ENCODE data around the gene CENPS. TPM values are rescaled to one million over a fixed set of nuclear protein-coding genes. Genes with fewer than 3 reads are reported as not detected.
A peak's percentile ranks its signal among the peaks of the same experiment; 100 is the strongest.

The CENPS gene
- 1 to 10 TPM; 3.5 to 9.7 (median 5.8) TPM for total RNA-seq
- 4.0 TPM for total RNA-seq (2013)
- 0 to 2.8 (median 0.29) reads per million in 29 experiments for total RNA-seq

- Mint-ChIP-seq H3K27ac (peak within 1 kb of the TSS; percentile 86 to 88), H3K9me3 (no peaks in the 10 kb centered on the region), H3K27me3 (no peaks in the 10 kb centered on the region), H3K4me1 (peaks cover 16 to 24% (median 23%) of the 10 kb centered on the region in 3 donors), H3K36me3 (no peaks in the 10 kb centered on the region), H3K4me3 (peak within 1 kb of the TSS; percentile 84 to 91 (median 85))
- ChIA-PET POLR2A (interaction anchor here in 1 of 2 donors (1.0 kb wide), 1 partner anchor 82 kb away, joined by 4 read pairs; no protein-coding TSS in a partner anchor), CTCF (interaction anchor here (0.6 to 3.2 kb wide), 12 partner anchors 8 to 876 kb away, joined by 3 to 25 read pairs (median 4); partner anchors contain the start of genes KIF1B (in 1 of the 2) and PEX14 (in 1 of the 2))
- Histone ChIP-seq H3K9me3 (no peaks in the 10 kb centered on the region), H3K36me3 (ENCODE audit: control insufficient read depth in 2 of 2, extremely low read depth in 1 of 2, insufficient read depth in 1 of 2, low read length in 1 of 2) (no peaks in the 10 kb centered on the region), H3K27me3 (replicated peaks in 1 of 2; ENCODE audit: control insufficient read depth in 2 of 2, extremely low read depth in 1 of 2, insufficient read depth in 2 of 2, low read length in 1 of 2) (no peaks in the 10 kb centered on the region), H3K4me3 (ENCODE audit: control insufficient read depth in 1 of 2, extremely low read depth in 1 of 2, low read length in 1 of 2) (peak within 1 kb of the TSS; percentile 74 to 89), H3K4me1 (ENCODE audit: control insufficient read depth in 1 of 2, extremely low read depth in 1 of 2, insufficient read depth in 2 of 2, low read length in 2 of 2) (peaks cover 7 to 24% of the 10 kb centered on the region in 2 experiments), H3K27ac (ENCODE audit: low read length) (peak within 1 kb of the TSS; percentile 73)
- ATAC-seq (replicated peaks in 1 of 4) (peak; percentile 86 to 88 (median 87)), DNase-seq (peak; percentile 67 to 95 (median 83))
- under 1% methylated on average over 95 of the region's 95 CpGs for WGBS (ENCODE audit: insufficient coverage)
Measured at GRCh38 chr1:10430216-10431069, at the start of gene CENPS. CENPS (plus strand) TSS chr1:10430433; CDS start chr1:10430518, 85 bp downstream.

GRCh38 chr1:10380594-10381275 is 49.5 kb upstream of the CENPS start:
- Mint-ChIP-seq H3K9me3 (no peaks in the 10 kb centered on the region), H3K4me3 (no peak overlapping the region), H3K36me3 (peaks cover 9% of the 10 kb centered on the region), H3K27ac (no peak overlapping the region), H3K4me1 (no peaks in the 10 kb centered on the region), H3K27me3 (no peaks in the 10 kb centered on the region)
- no peaks in the 10 kb centered on the region for H3K9me3 ChIP-seq
- WGBS (ENCODE audit: insufficient coverage), result 79% methylated on average over 3 of the region's 5 CpGs
- no peaks in the 10 kb centered on the region for H3K27me3 ChIP-seq (replicated peaks in 1 of 2; ENCODE audit: control insufficient read depth in 2 of 2, extremely low read depth in 1 of 2, insufficient read depth in 2 of 2, low read length in 1 of 2)
- H3K27ac ChIP-seq (ENCODE audit: low read length), result no peak overlapping the region
- no peak for ATAC-seq (replicated peaks in 1 of 4)
- H3K36me3 ChIP-seq (ENCODE audit: control insufficient read depth in 2 of 2, extremely low read depth in 1 of 2, insufficient read depth in 1 of 2, low read length in 1 of 2), result peaks cover 4 to 17% of the 10 kb centered on the region in 2 donors
- H3K4me3 ChIP-seq (ENCODE audit: control insufficient read depth in 1 of 2, extremely low read depth in 1 of 2, low read length in 1 of 2), result no peak overlapping the region
- no peaks in the 10 kb centered on the region for H3K4me1 ChIP-seq (ENCODE audit: control insufficient read depth in 1 of 2, extremely low read depth in 1 of 2, insufficient read depth in 2 of 2, low read length in 2 of 2)
- DNase-seq, result no peak
- CTCF ChIA-PET, result no interaction called here
- POLR2A ChIA-PET, result no interaction called here

GRCh38 chr1:10383630-10384029 is 46.6 kb upstream of the CENPS start:
- no peak overlapping the region for H3K4me3 Mint-ChIP-seq
- Histone ChIP-seq H3K9me3 (no peaks in the 10 kb centered on the region), H3K4me3 (ENCODE audit: control insufficient read depth in 1 of 2, extremely low read depth in 1 of 2, low read length in 1 of 2) (no peak overlapping the region), H3K27me3 (replicated peaks in 1 of 2; ENCODE audit: control insufficient read depth in 2 of 2, extremely low read depth in 1 of 2, insufficient read depth in 2 of 2, low read length in 1 of 2) (no peaks in the 10 kb centered on the region), H3K27ac (ENCODE audit: low read length) (no peak overlapping the region), H3K4me1 (ENCODE audit: control insufficient read depth in 1 of 2, extremely low read depth in 1 of 2, insufficient read depth in 2 of 2, low read length in 2 of 2) (peaks cover 2 to 3% of the 10 kb centered on the region in 2 experiments), H3K36me3 (ENCODE audit: control insufficient read depth in 2 of 2, extremely low read depth in 1 of 2, insufficient read depth in 1 of 2, low read length in 1 of 2) (peaks cover 1 to 4% of the 10 kb centered on the region in 2 donors)
- 94% methylated on average over 2 of the region's 4 CpGs for WGBS (ENCODE audit: insufficient coverage)
- DNase-seq (no peak), ATAC-seq (replicated peaks in 1 of 4) (no peak)
- CTCF ChIA-PET, result no interaction called here
- peaks cover 3% of the 10 kb centered on the region for H3K36me3 Mint-ChIP-seq
- no peaks in the 10 kb centered on the region for H3K27me3 Mint-ChIP-seq
- no peak overlapping the region for H3K27ac Mint-ChIP-seq
- POLR2A ChIA-PET, result no interaction called here
- H3K9me3 Mint-ChIP-seq, result no peaks in the 10 kb centered on the region
- peaks cover 9 to 11% (median 10%) of the 10 kb centered on the region in 3 donors for H3K4me1 Mint-ChIP-seq

- Histone ChIP-seq H3K4me1 (ENCODE audit: control insufficient read depth in 1 of 2, extremely low read depth in 1 of 2, insufficient read depth in 2 of 2, low read length in 2 of 2) (peaks cover 2 to 3% of the 10 kb centered on the region in 2 experiments), H3K9me3 (no peaks in the 10 kb centered on the region), H3K27ac (ENCODE audit: low read length) (no peak overlapping the region), H3K27me3 (replicated peaks in 1 of 2; ENCODE audit: control insufficient read depth in 2 of 2, extremely low read depth in 1 of 2, insufficient read depth in 2 of 2, low read length in 1 of 2) (no peaks in the 10 kb centered on the region), H3K4me3 (ENCODE audit: control insufficient read depth in 1 of 2, extremely low read depth in 1 of 2, low read length in 1 of 2) (no peak overlapping the region), H3K36me3 (ENCODE audit: control insufficient read depth in 2 of 2, extremely low read depth in 1 of 2, insufficient read depth in 1 of 2, low read length in 1 of 2) (peaks cover 0 to under 1% of the 10 kb centered on the region in 2 donors)
- WGBS (ENCODE audit: insufficient coverage), result 97% methylated on average over 5 of the region's 8 CpGs
- CTCF ChIA-PET, result no interaction called here
- Mint-ChIP-seq H3K27me3 (no peaks in the 10 kb centered on the region), H3K4me1 (peaks cover 9 to 11% (median 10%) of the 10 kb centered on the region in 3 donors), H3K9me3 (no peaks in the 10 kb centered on the region), H3K4me3 (no peak overlapping the region), H3K36me3 (peaks cover 3% of the 10 kb centered on the region), H3K27ac (no peak overlapping the region)
- DNase-seq, result no peak
- ATAC-seq (replicated peaks in 1 of 4), result no peak
- POLR2A ChIA-PET, result no interaction called here
Measured at GRCh38 chr1:10384219-10384618, 46.0 kb upstream of the CENPS start.

- ChIA-PET POLR2A (interaction anchor here in 1 of 2 donors (1.0 kb wide), 1 partner anchor 12 kb away, joined by 6 read pairs; the partner anchor contains the start of gene PGD), CTCF (interaction anchor here (0.5 to 0.6 kb wide), 4 partner anchors 55 to 186 kb away, joined by 3 to 5 read pairs (median 3); no protein-coding TSS in a partner anchor)
- Mint-ChIP-seq H3K4me1 (peaks cover 9 to 11% (median 10%) of the 10 kb centered on the region in 3 donors), H3K4me3 (no peak overlapping the region), H3K27me3 (no peaks in the 10 kb centered on the region), H3K27ac (no peak overlapping the region), H3K36me3 (peaks cover 3% of the 10 kb centered on the region), H3K9me3 (no peaks in the 10 kb centered on the region)
- Histone ChIP-seq H3K4me1 (ENCODE audit: control insufficient read depth in 1 of 2, extremely low read depth in 1 of 2, insufficient read depth in 2 of 2, low read length in 2 of 2) (peaks cover 2 to 3% of the 10 kb centered on the region in 2 experiments), H3K27me3 (replicated peaks in 1 of 2; ENCODE audit: control insufficient read depth in 2 of 2, extremely low read depth in 1 of 2, insufficient read depth in 2 of 2, low read length in 1 of 2) (no peaks in the 10 kb centered on the region), H3K9me3 (no peaks in the 10 kb centered on the region), H3K36me3 (ENCODE audit: control insufficient read depth in 2 of 2, extremely low read depth in 1 of 2, insufficient read depth in 1 of 2, low read length in 1 of 2) (no peaks in the 10 kb centered on the region), H3K4me3 (ENCODE audit: control insufficient read depth in 1 of 2, extremely low read depth in 1 of 2, low read length in 1 of 2) (no peak overlapping the region), H3K27ac (ENCODE audit: low read length) (no peak overlapping the region)
- 100% methylated on average over 2 of the region's 12 CpGs for WGBS (ENCODE audit: insufficient coverage)
- no peak for ATAC-seq (replicated peaks in 1 of 4)
- DNase-seq, result no peak
Measured at GRCh38 chr1:10386761-10387676, 43.2 kb upstream of the CENPS start.

All from T-cell (primary cell).